Ovary (tissue), 3 donors: ENCODE measurements around the gene APBB2.

Experiments used
- EP300 ChIP-seq: sonication (generic); formaldehyde crosslinking; IDR thresholded peaks from one replicate; pipeline ENCODE4 v1.6.1; 2017; ENCODE audit warnings: antibody characterized with exemption
- POLR2A ChIP-seq: fragments of 450-650 bp; IDR thresholded peaks from one replicate; pipeline ENCODE4 v1.6.1; 2017; ENCODE audit warnings: antibody characterized with exemption, mild to moderate bottlenecking, moderate library complexity
- TF ChIP-seq, protein P1 (sequence below), 3 donors: fragments of 450-650 bp in 2 of 3; fragments of 200-600 bp in 1 of 3; IDR thresholded peaks; one replicate each; pipeline versions ENCODE4 v1.5.1 to v1.8.0; 2016 to 2022; ENCODE audit warnings: antibody characterized with exemption in 3 of 3, mild to moderate bottlenecking in 1 of 3
- donor health status: DM: no; HTN: no; CAD: no.

DNA sequence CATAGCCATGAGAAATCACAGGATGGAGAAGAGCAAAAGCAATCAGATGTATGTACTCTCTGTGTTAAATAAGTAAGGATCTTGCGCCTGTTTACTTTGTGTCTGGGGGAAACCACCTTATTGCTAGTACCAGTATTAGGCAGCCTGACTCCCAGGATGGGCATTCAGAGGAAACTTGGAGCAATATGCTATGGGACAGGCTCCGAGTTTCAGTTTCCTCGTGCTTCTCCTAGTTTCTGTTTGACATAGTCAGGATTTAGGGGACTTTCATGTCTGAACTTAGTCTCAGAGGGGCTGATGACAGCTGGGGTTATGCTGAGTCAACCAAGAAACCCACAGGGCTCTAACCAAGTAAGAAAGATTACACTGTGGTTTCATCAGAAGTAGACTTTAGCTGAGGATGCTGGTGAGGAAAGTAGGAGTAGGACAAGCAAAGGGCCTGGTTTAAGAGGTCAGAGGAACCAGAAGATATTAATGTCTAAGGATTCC, 451.1 kb downstream of the APBB2 start:
- TF ChIP-seq, protein P1, sequence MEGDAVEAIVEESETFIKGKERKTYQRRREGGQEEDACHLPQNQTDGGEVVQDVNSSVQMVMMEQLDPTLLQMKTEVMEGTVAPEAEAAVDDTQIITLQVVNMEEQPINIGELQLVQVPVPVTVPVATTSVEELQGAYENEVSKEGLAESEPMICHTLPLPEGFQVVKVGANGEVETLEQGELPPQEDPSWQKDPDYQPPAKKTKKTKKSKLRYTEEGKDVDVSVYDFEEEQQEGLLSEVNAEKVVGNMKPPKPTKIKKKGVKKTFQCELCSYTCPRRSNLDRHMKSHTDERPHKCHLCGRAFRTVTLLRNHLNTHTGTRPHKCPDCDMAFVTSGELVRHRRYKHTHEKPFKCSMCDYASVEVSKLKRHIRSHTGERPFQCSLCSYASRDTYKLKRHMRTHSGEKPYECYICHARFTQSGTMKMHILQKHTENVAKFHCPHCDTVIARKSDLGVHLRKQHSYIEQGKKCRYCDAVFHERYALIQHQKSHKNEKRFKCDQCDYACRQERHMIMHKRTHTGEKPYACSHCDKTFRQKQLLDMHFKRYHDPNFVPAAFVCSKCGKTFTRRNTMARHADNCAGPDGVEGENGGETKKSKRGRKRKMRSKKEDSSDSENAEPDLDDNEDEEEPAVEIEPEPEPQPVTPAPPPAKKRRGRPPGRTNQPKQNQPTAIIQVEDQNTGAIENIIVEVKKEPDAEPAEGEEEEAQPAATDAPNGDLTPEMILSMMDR (IDR thresholded peaks at IDR 0.05), result no peak
- TF ChIP-seq POLR2A, result no peak
- TF ChIP-seq EP300, result no peak
